Breast epithelium (tissue), 4 donors: ENCODE results near the gene AFG1L. TPM values are rescaled to one million over a fixed set of nuclear protein-coding genes. Genes with fewer than 3 reads are reported as not detected.

Experiments used
- DNase-seq, 2 donors: peaks; one replicate each; pipeline ENCODE4 v3.0.0-alpha.2; 2019; ENCODE audit warnings: low spot score in 2 of 2
- H3K27ac ChIP-seq, 2 donors: fragments of 200-600 bp; sonication (generic) in 1 of 2; one replicate each; pipeline ENCODE4 v1.5.1; 2016 to 2019; ENCODE audit warnings: mild to moderate bottlenecking in 1 of 2
- H3K27me3 ChIP-seq, 2 donors: fragments of 200-600 bp; sonication (generic) in 1 of 2; one replicate each; pipeline versions ENCODE4 v1.5.1 to v1.6.0; 2017 to 2019; ENCODE audit warnings: control low read depth in 1 of 2, mild to moderate bottlenecking in 1 of 2
- H3K36me3 ChIP-seq: fragments of 200-600 bp; one replicate; pipeline ENCODE4 v1.5.1; 2019
- H3K4me1 ChIP-seq, 2 donors: fragments of 200-600 bp; sonication (generic); one replicate each; pipeline ENCODE4 v1.5.1; 2016 to 2019; ENCODE audit warnings: control low read depth in 1 of 2
- H3K4me3 ChIP-seq, 3 donors: fragments of 200-600 bp; sonication (generic); 1 replicate in 2 of 3; 2 replicates in 1 of 3; pipeline ENCODE4 v1.5.1; 2016 to 2019; ENCODE audit warnings: mild to moderate bottlenecking in 3 of 3, moderate library complexity in 2 of 3
- H3K9me3 ChIP-seq, 2 donors: fragments of 200-600 bp; sonication (generic) in 1 of 2; one replicate each; pipeline ENCODE4 v1.5.1; 2016 to 2019; ENCODE audit warnings: control low read depth in 1 of 2
- CTCF ChIP-seq, 3 donors: fragments of 450-650 bp; IDR thresholded peaks; one replicate each; pipeline ENCODE4 v1.5.1; 2016 to 2017; ENCODE audit warnings: antibody characterized with exemption in 3 of 3, mild to moderate bottlenecking in 3 of 3, moderate library complexity in 3 of 3
- POLR2A ChIP-seq: fragments of 450-650 bp; IDR thresholded peaks from one replicate; pipeline ENCODE4 v1.6.1; 2016; ENCODE audit warnings: antibody characterized with exemption, mild to moderate bottlenecking, moderate library complexity
- POLR2AphosphoS5 ChIP-seq, 3 donors: sonication (generic); formaldehyde crosslinking; IDR thresholded peaks; one replicate each; pipeline ENCODE4 v1.6.1; 2017; ENCODE audit warnings: antibody characterized with exemption in 3 of 3
- intact Hi-C: fragments of 100-400 bp; cut with DNase I; formaldehyde crosslinking; loops from one replicate; pipeline ENCODE4 v1.15.1; 2023; ENCODE audit warnings: low total_unique reads
- total RNA-seq, 3 donors: library from RNA; depleted of rRNA; stranded (reverse); fragments of >200 nt; gene quantifications; one replicate each; pipeline ENCODE4 v1.1.0, GENCODE V29; 2016

The AFG1L gene
- total RNA-seq, 3 donors from 2014 or later, result 2.3 to 5.6 (median 4.0) TPM

- no peak overlapping the region for H3K27ac ChIP-seq
- no peaks in the 10 kb centered on the region for H3K9me3 ChIP-seq
- H3K36me3 ChIP-seq, result no peaks in the 10 kb centered on the region
- H3K4me3 ChIP-seq, result no peak overlapping the region
- intact Hi-C loops, result no loop called here
- no peak for TF ChIP-seq POLR2AphosphoS5 (IDR thresholded peaks at IDR 0.05)
- no peak for TF ChIP-seq CTCF (IDR thresholded peaks at IDR 0.05)
- no peak for TF ChIP-seq POLR2A
- H3K4me1 ChIP-seq, result no peaks in the 10 kb centered on the region
- H3K27me3 ChIP-seq, result no peaks in the 10 kb centered on the region
- no peak for DNase-seq
Measured at GRCh38 chr6:108451816-108452215, 157.0 kb downstream of the AFG1L start.

GRCh38 chr6:108452711-108453195 is 157.9 kb downstream of the AFG1L start:
- no peak for DNase-seq
- no peaks in the 10 kb centered on the region for H3K27me3 ChIP-seq
- H3K4me1 ChIP-seq, result no peaks in the 10 kb centered on the region
- H3K27ac ChIP-seq, result peak overlapping the region in 1 of 2 donors; percentile 14
- no peaks in the 10 kb centered on the region for H3K9me3 ChIP-seq
- TF ChIP-seq POLR2A (no peak), CTCF (IDR thresholded peaks at IDR 0.05) (no peak), POLR2AphosphoS5 (IDR thresholded peaks at IDR 0.05) (no peak)
- intact Hi-C loops, result no loop called here
- no peak overlapping the region for H3K4me3 ChIP-seq
- no peaks in the 10 kb centered on the region for H3K36me3 ChIP-seq

- Histone ChIP-seq H3K27ac (no peak overlapping the region), H3K4me1 (no peaks in the 10 kb centered on the region), H3K36me3 (no peaks in the 10 kb centered on the region), H3K27me3 (no peaks in the 10 kb centered on the region), H3K4me3 (no peak overlapping the region), H3K9me3 (no peaks in the 10 kb centered on the region)
- intact Hi-C loops, result no loop called here
- no peak for DNase-seq
- no peak for TF ChIP-seq POLR2A
- TF ChIP-seq POLR2AphosphoS5 (IDR thresholded peaks at IDR 0.05), result no peak
- no peak for TF ChIP-seq CTCF (IDR thresholded peaks at IDR 0.05)
Measured at GRCh38 chr6:108453601-108454185, 158.8 kb downstream of the AFG1L start.

- no peak for TF ChIP-seq CTCF (IDR thresholded peaks at IDR 0.05)
- no peak for TF ChIP-seq POLR2AphosphoS5 (IDR thresholded peaks at IDR 0.05)
- no peak for TF ChIP-seq POLR2A
- Histone ChIP-seq H3K4me1 (no peaks in the 10 kb centered on the region), H3K27ac (no peak overlapping the region), H3K36me3 (no peaks in the 10 kb centered on the region), H3K27me3 (no peaks in the 10 kb centered on the region), H3K4me3 (no peak overlapping the region), H3K9me3 (no peaks in the 10 kb centered on the region)
- intact Hi-C loops, result no loop called here
- DNase-seq, result no peak
Measured at GRCh38 chr6:108454356-108454755, 159.5 kb downstream of the AFG1L start.

GRCh38 chr6:108455688-108456087 is 160.8 kb downstream of the AFG1L start:
- intact Hi-C loops, result loop anchor here (5.0 kb wide), 1 partner anchor 407 kb away; no protein-coding TSS in a partner anchor
- no peak overlapping the region for H3K27ac ChIP-seq
- DNase-seq, result no peak
- no peaks in the 10 kb centered on the region for H3K27me3 ChIP-seq
- H3K36me3 ChIP-seq, result no peaks in the 10 kb centered on the region
- H3K4me3 ChIP-seq, result no peak overlapping the region
- no peaks in the 10 kb centered on the region for H3K4me1 ChIP-seq
- TF ChIP-seq CTCF (IDR thresholded peaks at IDR 0.05) (no peak), POLR2A (no peak), POLR2AphosphoS5 (IDR thresholded peaks at IDR 0.05) (no peak)
- no peaks in the 10 kb centered on the region for H3K9me3 ChIP-seq
